Endothelial cell of umbilical vein (primary cell): Measurements from ENCODE around the gene SRL. TPM values are rescaled to one million over a fixed set of nuclear protein-coding genes. Genes with fewer than 3 reads are reported as not detected.
A peak's percentile ranks its signal among the peaks of the same experiment; 100 is the strongest.
"Not testable (repeated sequence)": the region's sequence is repeated elsewhere in the genome, so short reads cannot be mapped to it uniquely, and the experiment has no call there.

Source experiments
- BruUV-seq: library from RNA; stranded (reverse); fragments of 400-500 nt; replicated peaks from 2 replicates; lab custom pipeline; 2021; lab: Mats Ljungman, UMichigan
- CTCF ChIA-PET: fragments of 300-600, 350-600 bp; sonication (Branson Sonifier 250); formaldehyde crosslinking; loops from one replicate; lab custom pipeline; 2021; ENCODE audit warnings: antibody characterized with exemption, inconsistent platforms; lab: Charles Lee
- POLR2A ChIA-PET: fragments of 300-600, 350-600 bp; sonication (Branson Sonifier 250); formaldehyde crosslinking; loops from one replicate; lab custom pipeline; 2021; ENCODE audit warnings: antibody characterized with exemption, inconsistent platforms; lab: Charles Lee
- DNase-seq: peaks from one replicate; pipeline ENCODE4 v3.0.0-alpha.2; 2011; ENCODE audit warnings: low read depth, low spot score
- FAIRE-seq: peaks from 2 replicates; lab custom pipeline; 2011; peaks lifted over from hg19 to GRCh38; lab: Jason Lieb, UNC
- H2AFZ ChIP-seq: 2 replicates; pipeline ENCODE4 v1.6.0; 2012; ENCODE audit warnings: low read depth, low read length, control low read depth, inconsistent platforms
- H3K27ac ChIP-seq: 2 replicates; pipeline ENCODE4 v1.5.1; 2011; ENCODE audit warnings: low read depth, mild to moderate bottlenecking, control low read depth, low read length, moderate library complexity; ENCODE audit not compliant: insufficient read depth
- H3K27me3 ChIP-seq, 2 experiments: 2 replicates each; pipeline versions ENCODE4 v1.6.0 to v1.6.1; 2011; ENCODE audit warnings: low read length in 2 of 2, mixed read lengths in 1 of 2; ENCODE audit not compliant: control insufficient read depth in 2 of 2, insufficient read depth in 2 of 2
- H3K36me3 ChIP-seq, 2 experiments: 2 replicates in 1 of 2; 3 replicates in 1 of 2; pipeline ENCODE4 v1.5.1; 2011; ENCODE audit warnings: low read length in 2 of 2, mild to moderate bottlenecking in 1 of 2, moderate library complexity in 1 of 2; ENCODE audit not compliant: control insufficient read depth in 2 of 2, insufficient read depth in 2 of 2; ENCODE audit errors: extremely low read depth in 1 of 2
- H3K4me1 ChIP-seq: 3 replicates; pipeline ENCODE4 v1.5.1; 2011; ENCODE audit warnings: mild to moderate bottlenecking, low read length; ENCODE audit not compliant: control insufficient read depth, insufficient read depth; ENCODE audit errors: extremely low read depth
- H3K4me2 ChIP-seq: 2 replicates; pipeline ENCODE4 v1.6.1; 2011; ENCODE audit warnings: low read length, control low read depth, mixed read lengths; ENCODE audit not compliant: insufficient read depth
- H3K4me3 ChIP-seq, 3 experiments: fragments of 200-600 bp in 1 of 3; sonication (generic), shearing (Covaris generic) in 1 of 3; replicated peaks in 1 of 3; 2 replicates each; pipeline ENCODE4 v1.5.1; 2011 to 2016; ENCODE audit warnings: control low read depth in 3 of 3, low read length in 3 of 3, mild to moderate bottlenecking in 2 of 3, inconsistent platforms in 1 of 3, low read depth in 1 of 3, moderate library complexity in 1 of 3; ENCODE audit not compliant: insufficient read depth in 1 of 3
- H3K79me2 ChIP-seq: 2 replicates; pipeline ENCODE4 v1.6.0; 2012; ENCODE audit warnings: low read length, inconsistent platforms; ENCODE audit not compliant: control insufficient read depth, insufficient read depth
- H3K9ac ChIP-seq: replicated peaks from 2 replicates; pipeline ENCODE3; 2011; ENCODE audit warnings: low read length, control low read depth; ENCODE audit not compliant: insufficient read depth; ENCODE audit errors: extremely low read depth
- H3K9me1 ChIP-seq: replicated peaks from 3 replicates; pipeline ENCODE4 v1.6.0; 2011; ENCODE audit warnings: mild to moderate bottlenecking, low read length; ENCODE audit not compliant: control insufficient read depth, insufficient read depth; ENCODE audit errors: extremely low read depth
- H3K9me3 ChIP-seq: replicated peaks from 2 replicates; pipeline ENCODE4 v1.5.1; 2012; ENCODE audit warnings: low read length, inconsistent platforms; ENCODE audit not compliant: control insufficient read depth, insufficient read depth
- H4K20me1 ChIP-seq: replicated peaks from 2 replicates; pipeline ENCODE3; 2011; ENCODE audit warnings: mild to moderate bottlenecking, low read length; ENCODE audit not compliant: control insufficient read depth, insufficient read depth; ENCODE audit errors: extremely low read depth
- EZH2 ChIP-seq: IDR thresholded peaks from 2 replicates; pipeline ENCODE4 v1.6.1; 2012; ENCODE audit warnings: borderline replicate concordance, low read depth, mild to moderate bottlenecking, moderate library complexity, low read length, inconsistent platforms; ENCODE audit not compliant: severe bottlenecking
- FOS ChIP-seq: IDR thresholded peaks from 2 replicates; pipeline ENCODE4 v1.6.1; 2011; ENCODE audit warnings: mild to moderate bottlenecking, low read length, moderate library complexity, borderline replicate concordance; ENCODE audit not compliant: insufficient read depth
- GATA2 ChIP-seq: IDR thresholded peaks from 2 replicates; pipeline ENCODE4 v1.7.0; 2011; ENCODE audit warnings: low read depth, mild to moderate bottlenecking, moderate library complexity, mixed read lengths, low read length; ENCODE audit not compliant: insufficient read length, insufficient read depth
- JUN ChIP-seq: IDR thresholded peaks from 2 replicates; pipeline ENCODE4 v1.6.1; 2011; ENCODE audit warnings: borderline replicate concordance, low read depth; ENCODE audit not compliant: insufficient read length, insufficient read depth
- MYC ChIP-seq: IDR thresholded peaks from one replicate; pipeline ENCODE4 v1.6.1; 2011; ENCODE audit warnings: mild to moderate bottlenecking, low read depth, low read length
- POLR2A ChIP-seq: IDR thresholded peaks from 2 replicates; pipeline ENCODE4 v1.6.1; 2012; ENCODE audit warnings: low read depth, mild to moderate bottlenecking, control low read depth, low read length
- POLR2AphosphoS5 ChIP-seq: IDR thresholded peaks from 2 replicates; pipeline ENCODE4 v1.6.1; 2012; ENCODE audit warnings: low read depth, mild to moderate bottlenecking, control low read depth, low read length, moderate library complexity; ENCODE audit not compliant: insufficient read depth
- dilution Hi-C: fragments of 300-500 bp; cut with MboI; formaldehyde crosslinking; loops from one replicate; pipeline ENCODE4 v1.15.0; 2019; ENCODE audit warnings: low sequenced_read_pairs; ENCODE audit not compliant: extremely low pct_ligation_motif_present
- intact Hi-C: fragments of 100-400 bp; cut with micrococcal nuclease; formaldehyde crosslinking; loops from one replicate; pipeline ENCODE4 v1.10.0; 2022
- polyA plus RNA-seq, 4 experiments: library from polyadenylated mRNA; depleted of rRNA in 3 of 4; stranded (reverse) in 3 of 4; unstranded in 1 of 4; fragments of >200 nt; gene quantifications; 2 replicates each; pipeline versions ENCODE4 v1.2.1 to v1.2.3, GENCODE V29; 2011 to 2012; ENCODE audit warnings: missing spikeins in 1 of 4
- total RNA-seq: library from RNA; stranded (reverse); gene quantifications from 2 replicates; pipeline ENCODE4 v1.2.3, GENCODE V29; 2021
- TF ChIP-seq, protein P1 (sequence below), 2 donors: IDR thresholded peaks; 1 replicate in 1 of 2; 2 replicates in 1 of 2; pipeline ENCODE4 v1.5.1; 2011; ENCODE audit warnings: low read length in 2 of 2, mild to moderate bottlenecking in 2 of 2, moderate library complexity in 2 of 2, control low read depth in 1 of 2, inconsistent platforms in 1 of 2, low read depth in 1 of 2; ENCODE audit not compliant: insufficient read depth in 1 of 2; ENCODE audit errors: extremely low read depth in 1 of 2
- TF ChIP-seq, protein P2 (sequence below): IDR thresholded peaks from 2 replicates; pipeline ENCODE4 v1.6.1; 2011; ENCODE audit not compliant: insufficient read depth, insufficient read length

SRL gene
- total and polyA plus RNA-seq, 2 donors (not counting 3 experiments of a cell fraction or from before 2014, with no cell fraction given) = 0.21 to 0.29 TPM

DNA sequence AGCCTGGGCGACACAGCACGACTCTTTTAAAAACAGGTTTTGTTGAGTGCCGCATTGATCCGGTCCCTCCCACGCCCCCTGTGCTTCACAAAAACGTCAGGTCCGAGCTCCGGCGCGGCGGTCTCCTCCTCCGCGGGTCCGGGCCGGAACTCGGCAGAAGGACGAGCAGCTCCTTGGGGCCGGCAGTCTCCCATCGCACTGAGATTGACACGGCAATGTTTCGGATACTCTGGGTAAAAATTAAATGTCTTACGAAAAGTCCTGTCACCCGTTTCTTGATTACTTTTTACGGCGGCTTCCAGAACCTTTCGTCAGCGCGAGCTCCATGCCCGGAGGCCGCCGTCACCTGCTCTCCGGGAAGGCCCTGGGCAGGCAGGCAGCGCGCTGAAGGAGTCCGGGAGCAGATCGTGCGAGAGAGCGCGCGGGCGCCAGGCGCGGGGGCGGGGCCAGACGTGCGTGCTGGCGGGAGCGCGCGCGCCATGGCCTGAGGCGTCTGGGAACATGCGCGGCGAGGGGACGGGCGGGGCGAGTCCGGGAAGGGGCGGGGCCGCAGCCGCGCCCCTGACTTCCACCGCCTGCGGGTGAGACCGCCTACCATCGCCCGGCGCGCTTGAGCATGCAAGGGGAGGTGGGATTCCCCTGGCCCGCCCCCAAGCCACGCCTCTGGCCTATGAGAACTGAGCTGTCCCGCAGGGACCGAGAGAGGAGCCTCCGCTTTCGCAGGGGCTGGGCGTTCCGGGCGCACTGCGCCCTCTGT lies 11.7 kb upstream of the SRL start:
- peak overlapping the region; percentile 29 to 73 (median 40) for H3K4me3 ChIP-seq
- peak; percentile 99 for DNase-seq
- H3K9ac ChIP-seq = peak overlapping the region; percentile 54
- dilution Hi-C loops (no loop called here), intact Hi-C loops (loop anchor here (1.0 to 10.0 kb wide), 9 partner anchors 18 to 371 kb away; partner anchors contain the start of gene CREBBP)
- no peaks in the 10 kb centered on the region for H3K27me3 ChIP-seq
- H3K4me1 ChIP-seq = no peaks in the 10 kb centered on the region
- peak overlapping the region; percentile 16 for H2AFZ ChIP-seq
- H3K36me3 ChIP-seq = no peaks in the 10 kb centered on the region
- ChIA-PET CTCF (interaction anchor here (0.6 to 3.5 kb wide), 69 partner anchors 9 to 1146 kb away, joined by 3 to 110 read pairs (median 5); partner anchors contain the start of genes ADCY9, CREBBP and TFAP4), POLR2A (interaction anchor here (0.6 kb wide), 1 partner anchor 141 kb away, joined by 3 read pairs; no protein-coding TSS in a partner anchor)
- no peaks in the 10 kb centered on the region for H4K20me1 ChIP-seq
- H3K9me1 ChIP-seq = no peaks in the 10 kb centered on the region
- BruUV-seq = TSS peak; percentile 42
- FAIRE-seq = peak; percentile 98
- H3K27ac ChIP-seq = peak overlapping the region; percentile 7
- TF ChIP-seq GATA2 (no peak), MYC (no peak), FOS (no peak), POLR2AphosphoS5 (peak; percentile 88), POLR2A (peak; percentile 83), JUN (no peak), EZH2 (no peak)
- TF ChIP-seq, protein P1, sequence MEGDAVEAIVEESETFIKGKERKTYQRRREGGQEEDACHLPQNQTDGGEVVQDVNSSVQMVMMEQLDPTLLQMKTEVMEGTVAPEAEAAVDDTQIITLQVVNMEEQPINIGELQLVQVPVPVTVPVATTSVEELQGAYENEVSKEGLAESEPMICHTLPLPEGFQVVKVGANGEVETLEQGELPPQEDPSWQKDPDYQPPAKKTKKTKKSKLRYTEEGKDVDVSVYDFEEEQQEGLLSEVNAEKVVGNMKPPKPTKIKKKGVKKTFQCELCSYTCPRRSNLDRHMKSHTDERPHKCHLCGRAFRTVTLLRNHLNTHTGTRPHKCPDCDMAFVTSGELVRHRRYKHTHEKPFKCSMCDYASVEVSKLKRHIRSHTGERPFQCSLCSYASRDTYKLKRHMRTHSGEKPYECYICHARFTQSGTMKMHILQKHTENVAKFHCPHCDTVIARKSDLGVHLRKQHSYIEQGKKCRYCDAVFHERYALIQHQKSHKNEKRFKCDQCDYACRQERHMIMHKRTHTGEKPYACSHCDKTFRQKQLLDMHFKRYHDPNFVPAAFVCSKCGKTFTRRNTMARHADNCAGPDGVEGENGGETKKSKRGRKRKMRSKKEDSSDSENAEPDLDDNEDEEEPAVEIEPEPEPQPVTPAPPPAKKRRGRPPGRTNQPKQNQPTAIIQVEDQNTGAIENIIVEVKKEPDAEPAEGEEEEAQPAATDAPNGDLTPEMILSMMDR (IDR thresholded peaks at IDR 0.05; ENCODE audit: extremely low read depth in 1 of 2, insufficient read depth in 1 of 2, low read depth in 1 of 2, low read length in 2 of 2) = no peak
- TF ChIP-seq, protein P2, sequence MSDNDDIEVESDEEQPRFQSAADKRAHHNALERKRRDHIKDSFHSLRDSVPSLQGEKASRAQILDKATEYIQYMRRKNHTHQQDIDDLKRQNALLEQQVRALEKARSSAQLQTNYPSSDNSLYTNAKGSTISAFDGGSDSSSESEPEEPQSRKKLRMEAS = no peak
- peak overlapping the region; percentile 6 for H3K4me2 ChIP-seq
- no peaks in the 10 kb centered on the region for H3K79me2 ChIP-seq
- H3K9me3 ChIP-seq = no peaks in the 10 kb centered on the region

DNA sequence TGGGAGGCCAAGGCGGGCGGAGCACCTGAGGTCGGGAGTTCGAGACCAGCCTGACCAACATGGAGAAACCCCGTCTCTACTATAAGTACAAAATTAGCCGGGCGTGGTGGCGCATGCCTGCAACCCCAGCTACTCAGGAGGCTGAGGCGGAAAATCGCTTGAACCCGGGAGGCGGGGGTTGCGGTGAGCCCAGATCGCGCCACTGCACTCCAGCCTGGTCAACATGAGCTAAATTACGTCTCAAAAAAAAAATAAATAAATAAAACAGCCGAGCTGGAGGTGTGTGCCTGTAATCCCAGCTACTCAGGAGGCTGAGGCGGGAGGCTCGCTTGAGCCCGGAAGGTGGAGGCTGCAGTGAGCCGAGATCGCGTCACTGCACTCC lies 11.1 kb upstream of the SRL start:
- H2AFZ ChIP-seq = peak overlapping the region; percentile 16
- peak overlapping the region; percentile 29 to 73 (median 40) for H3K4me3 ChIP-seq
- FAIRE-seq, DNase-seq, H3K27me3 ChIP-seq, H3K79me2 ChIP-seq, H3K9me1 ChIP-seq, dilution Hi-C loops, BruUV-seq, H3K4me1 ChIP-seq, H4K20me1 ChIP-seq, H3K36me3 ChIP-seq, H3K9me3 ChIP-seq: not testable (repeated sequence)
- ChIA-PET CTCF (interaction anchor here (0.6 to 3.5 kb wide), 33 partner anchors 10 to 1145 kb away, joined by 3 to 110 read pairs (median 7); partner anchors contain the start of genes CREBBP and TFAP4), POLR2A (interaction anchor here (0.6 kb wide), 1 partner anchor 140 kb away, joined by 3 read pairs; no protein-coding TSS in a partner anchor)
- peak overlapping the region; percentile 6 for H3K4me2 ChIP-seq
- peak overlapping the region; percentile 7 for H3K27ac ChIP-seq
- intact Hi-C loops = loop anchor here (1.0 to 10.0 kb wide), 5 partner anchors 70 to 371 kb away; partner anchors contain the start of gene CREBBP
- H3K9ac ChIP-seq = peak overlapping the region; percentile 54
